ENCODE measurements around the gene RABGAP1.

The RABGAP1 gene

GRCh38 chr9:122944960-122945888, 4.4 kb downstream of the RABGAP1 start:
- no peak for DNase-seq

- no peak for DNase-seq
Observed at GRCh38 chr9:122946461-122947005, 5.7 kb downstream of the RABGAP1 start.

DNA sequence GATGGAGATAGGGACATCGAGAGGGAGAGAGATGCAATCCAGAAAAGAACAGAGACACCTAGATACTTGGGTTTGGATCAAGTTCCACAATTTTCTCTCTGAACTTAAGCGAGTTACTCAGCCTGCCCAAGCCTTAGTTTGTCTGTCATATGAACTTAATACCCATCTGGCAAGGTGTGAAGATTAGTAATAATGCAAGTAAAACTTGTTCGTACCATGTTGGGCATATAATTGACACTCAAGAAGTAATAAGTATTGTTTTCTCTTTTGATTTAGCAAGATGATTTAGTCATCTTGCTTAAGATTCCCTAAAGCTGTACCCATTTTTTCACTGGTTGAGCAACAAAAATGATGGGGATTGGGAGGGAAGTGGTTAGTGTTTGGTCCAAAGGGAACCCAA, 7.5 kb downstream of the RABGAP1 start:
- DNase-seq: no peak

GRCh38 chr9:122949696-122950095, 8.9 kb downstream of the RABGAP1 start:
- DNase-seq: no peak

DNA sequence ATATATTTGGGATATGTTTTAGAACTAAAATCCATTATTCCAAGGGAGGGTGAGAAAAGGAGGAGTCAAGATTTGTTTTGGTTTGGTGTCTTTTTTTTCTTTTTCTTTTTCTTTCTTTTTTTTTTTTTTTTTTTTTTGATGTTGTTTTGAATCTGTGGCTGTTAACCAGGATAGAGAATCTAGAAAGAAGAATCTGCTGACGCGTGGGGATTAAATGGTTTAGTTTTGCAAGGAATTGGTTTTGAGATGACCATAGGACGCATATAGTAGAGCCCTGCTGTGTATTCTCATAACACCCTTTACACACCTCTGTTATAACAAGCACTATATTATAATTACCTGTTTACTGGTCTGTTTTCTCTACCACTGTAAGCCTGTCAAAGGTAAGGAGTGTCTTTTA, 9.4 kb downstream of the RABGAP1 start:
- no peak for DNase-seq

- no peak for DNase-seq
Observed at GRCh38 chr9:122951056-122951455, 10.2 kb downstream of the RABGAP1 start.

- no peak for DNase-seq
Observed at GRCh38 chr9:122954253-122954691, 13.5 kb downstream of the RABGAP1 start.

DNA sequence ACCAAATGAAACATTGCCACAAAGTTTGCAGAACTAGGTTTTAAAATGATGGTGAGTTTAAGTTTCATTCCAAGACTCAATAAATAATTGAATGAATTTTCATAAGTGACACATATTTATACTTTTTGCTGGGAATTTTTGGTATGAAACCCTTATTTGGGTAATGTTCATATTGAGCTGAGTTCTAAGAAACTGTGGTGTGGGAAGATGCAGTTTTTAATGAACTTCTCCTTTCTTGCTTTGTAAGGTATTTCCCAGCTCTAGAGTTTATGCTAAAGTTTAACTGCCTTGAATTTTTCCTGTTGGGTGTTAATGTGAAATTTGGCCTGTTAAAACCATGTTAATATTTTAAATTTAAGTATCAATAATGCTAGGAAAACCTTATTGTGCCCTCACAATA, 15.1 kb downstream of the RABGAP1 start:
- no peak for DNase-seq

DNA sequence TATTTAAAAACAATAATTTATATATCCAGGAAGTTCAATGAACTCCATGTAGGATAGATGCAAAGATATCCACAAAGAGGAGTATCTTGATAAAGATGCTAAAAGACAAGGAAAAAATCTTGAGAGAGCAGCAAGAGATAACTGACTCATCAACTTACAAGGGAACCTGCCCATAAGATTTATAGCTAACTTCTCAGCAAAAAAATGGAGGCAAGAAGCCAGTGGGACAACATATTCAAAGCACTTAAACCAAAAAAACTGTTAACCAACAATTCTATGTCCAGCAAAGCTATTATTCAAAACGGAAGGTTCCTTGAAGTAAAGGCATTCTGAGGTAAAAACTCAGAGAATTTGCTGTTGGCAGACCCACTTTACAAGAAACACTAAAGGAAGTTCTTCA, 20.3 kb downstream of the RABGAP1 start:
- no peak for DNase-seq

GRCh38 chr9:122975196-122975595, 34.4 kb downstream of the RABGAP1 start:
- DNase-seq: no peak

DNA sequence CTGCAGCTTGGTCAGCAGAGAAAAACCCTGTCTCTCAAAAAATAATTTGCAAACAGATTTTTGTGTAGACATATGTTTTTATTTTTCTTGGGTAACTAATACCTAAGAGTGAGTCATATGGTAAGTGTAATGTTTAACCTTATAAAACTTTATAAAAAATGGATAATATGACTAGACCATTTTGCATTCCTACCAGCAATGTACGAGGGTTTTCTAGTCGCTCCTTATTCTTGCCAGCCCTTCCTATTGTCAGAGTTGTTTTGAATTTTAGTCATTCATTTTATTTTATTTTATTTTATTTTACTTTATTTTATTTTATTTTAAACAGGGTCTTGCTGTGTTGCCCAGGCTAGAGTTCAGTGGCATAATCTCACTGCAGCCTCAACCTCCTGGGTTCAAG, 37.8 kb downstream of the RABGAP1 start:
- DNase-seq: no peak

DNA sequence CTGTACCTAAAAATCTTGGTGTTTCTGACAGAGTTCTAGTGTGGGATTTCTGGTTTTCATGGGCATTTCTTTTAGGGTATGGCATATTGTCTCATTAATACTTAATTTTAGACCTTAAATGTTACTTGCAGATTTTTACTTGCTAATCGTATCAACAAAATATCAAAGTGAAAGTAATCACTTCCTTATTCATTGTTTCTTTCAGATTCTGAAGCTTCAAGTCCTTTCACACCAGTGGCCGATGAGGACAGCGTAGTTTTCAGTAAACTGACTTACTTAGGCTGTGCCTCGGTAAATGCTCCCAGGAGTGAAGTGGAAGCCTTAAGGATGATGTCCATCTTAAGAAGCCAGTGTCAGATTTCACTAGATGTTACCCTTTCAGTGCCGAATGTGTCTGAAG, 45.2 kb downstream of the RABGAP1 start:
- DNase-seq: no peak

- no peak for DNase-seq
Observed at GRCh38 chr9:122988141-122988540, 47.3 kb downstream of the RABGAP1 start.

- DNase-seq: no peak
Observed at GRCh38 chr9:122988920-122989621, 48.3 kb downstream of the RABGAP1 start.

DNA sequence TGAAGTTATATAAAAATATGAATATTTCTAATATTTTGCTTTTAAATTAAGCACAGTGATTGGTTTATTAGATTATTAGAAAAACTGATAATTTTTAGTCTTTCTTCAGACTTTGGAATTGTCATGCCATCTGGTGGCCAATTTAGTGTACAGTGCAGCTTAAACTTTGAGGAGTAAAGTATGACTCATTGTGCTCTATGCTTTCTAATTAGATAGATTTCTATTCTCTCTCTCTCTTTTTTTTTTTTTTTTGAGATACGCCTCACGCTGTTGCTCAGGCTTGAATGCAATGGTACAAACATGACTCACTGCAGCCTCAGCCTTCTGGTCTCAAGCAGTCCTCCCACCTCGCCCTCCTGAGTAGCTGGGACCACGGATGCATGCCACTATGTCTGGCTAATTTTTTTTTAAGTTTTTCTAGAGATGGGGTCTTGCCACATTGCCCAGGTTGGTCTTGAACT, 50.6 kb downstream of the RABGAP1 start:
- DNase-seq: peak; percentile 53

DNA sequence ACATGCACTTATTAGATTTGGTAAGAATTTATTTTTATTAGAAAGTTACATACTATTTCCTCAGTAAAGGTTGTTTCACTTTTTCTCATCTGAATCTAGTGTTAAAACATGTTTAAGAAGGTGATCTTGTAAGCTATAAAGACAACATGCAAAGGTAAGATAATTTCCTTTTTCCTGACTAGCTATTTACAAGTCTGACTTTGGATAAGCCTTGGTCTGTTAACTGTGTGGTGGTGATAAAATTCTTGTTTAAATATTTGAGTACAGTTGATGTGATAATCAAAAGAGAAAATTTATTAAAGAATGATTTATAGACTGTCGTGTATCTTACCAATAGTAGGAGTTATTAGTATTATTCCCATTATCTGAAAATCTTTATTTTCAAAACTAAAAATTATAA, 55.8 kb downstream of the RABGAP1 start:
- no peak for DNase-seq

GRCh38 chr9:122998448-122998847, 57.6 kb downstream of the RABGAP1 start:
- DNase-seq: no peak

DNA sequence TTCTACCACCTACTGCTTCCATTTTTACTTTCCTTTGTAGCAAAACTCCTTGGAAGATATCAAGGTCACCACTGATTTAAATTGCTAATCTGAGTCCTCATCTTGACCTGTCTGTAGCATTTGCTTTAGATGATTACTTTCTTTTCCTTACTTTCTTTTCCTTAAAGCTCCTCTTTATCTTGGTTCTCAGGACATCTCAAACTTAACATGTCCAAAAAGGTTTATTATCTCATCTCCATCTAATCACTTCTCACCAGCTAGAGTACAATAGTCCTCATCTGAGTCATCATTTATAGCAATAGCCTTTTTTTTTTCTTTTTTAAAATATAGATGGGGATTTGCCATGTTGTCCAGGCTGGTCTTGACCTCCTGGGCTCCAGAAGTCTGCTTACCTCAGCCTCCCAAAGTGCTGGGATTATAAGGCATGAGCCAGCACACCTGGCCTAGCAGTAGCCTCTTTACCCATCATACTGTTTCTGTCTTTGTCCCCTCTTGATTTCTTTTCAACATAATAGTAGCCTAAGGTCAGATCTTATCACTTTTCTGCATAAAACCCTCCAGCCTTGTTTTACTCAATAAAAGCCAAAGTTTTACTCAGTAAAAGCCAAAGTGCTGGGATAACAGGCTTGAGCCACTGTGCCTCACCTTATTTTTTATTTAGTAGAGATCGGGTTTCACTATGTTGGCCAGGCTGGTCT, 59.7 kb downstream of the RABGAP1 start:
- DNase-seq: no peak

DNA sequence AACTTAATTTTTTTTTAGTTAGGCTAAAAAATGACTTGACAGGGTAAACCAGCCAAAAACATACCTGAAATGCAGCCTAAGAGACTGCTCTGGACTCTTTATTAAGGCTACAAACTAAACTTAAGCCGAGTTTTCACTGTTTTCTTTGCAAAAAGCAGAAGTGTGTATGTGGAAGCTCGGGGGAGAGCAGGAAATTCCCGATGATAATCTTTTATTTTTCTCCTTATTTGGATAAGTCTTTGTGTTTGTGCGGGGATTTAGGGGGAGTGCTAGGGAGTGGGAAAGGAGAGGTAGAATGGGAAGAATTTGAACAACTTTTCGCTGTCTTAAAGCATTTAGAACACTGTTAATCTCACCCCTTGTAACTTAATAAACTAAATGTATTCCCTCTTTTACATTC, 61.9 kb downstream of the RABGAP1 start:
- no peak for DNase-seq

DNA sequence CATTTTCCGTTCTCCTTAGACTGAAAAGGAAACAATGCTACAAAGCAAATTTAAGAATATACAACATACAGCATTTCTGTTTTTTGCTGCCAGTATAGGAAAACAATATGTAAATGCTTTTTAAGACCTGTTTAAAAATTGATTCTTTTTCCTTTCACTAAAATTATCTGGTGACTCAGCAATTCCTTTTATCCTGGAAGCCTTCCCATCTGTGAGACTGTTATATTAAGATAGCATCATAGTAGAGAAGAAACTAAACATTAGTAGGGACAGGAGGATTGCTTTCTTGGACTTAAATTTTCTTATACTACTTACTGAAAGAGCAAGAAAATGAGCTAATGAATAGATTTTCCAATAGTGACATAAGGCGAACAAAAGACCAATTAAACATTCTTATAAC, 62.6 kb downstream of the RABGAP1 start:
- DNase-seq: no peak

DNA sequence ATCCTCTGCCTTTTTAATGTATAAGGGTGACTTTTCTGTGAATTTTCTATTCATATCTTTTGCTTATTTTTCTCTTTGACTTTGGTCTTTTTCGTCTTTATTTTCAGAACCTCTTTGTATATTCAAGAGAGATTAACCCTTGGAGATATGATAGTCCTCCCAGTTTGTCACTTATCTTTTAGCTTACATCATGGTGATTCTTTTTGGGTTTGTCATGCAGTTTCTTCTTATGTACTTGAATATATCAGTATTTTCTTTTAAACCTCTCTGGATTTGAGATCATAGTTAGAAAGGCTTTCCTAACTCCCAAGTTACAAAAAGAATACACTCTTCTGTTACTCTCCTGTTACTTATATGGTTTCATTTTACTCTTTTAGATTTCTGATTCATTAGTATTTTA, 65.1 kb downstream of the RABGAP1 start:
- no peak for DNase-seq

DNA sequence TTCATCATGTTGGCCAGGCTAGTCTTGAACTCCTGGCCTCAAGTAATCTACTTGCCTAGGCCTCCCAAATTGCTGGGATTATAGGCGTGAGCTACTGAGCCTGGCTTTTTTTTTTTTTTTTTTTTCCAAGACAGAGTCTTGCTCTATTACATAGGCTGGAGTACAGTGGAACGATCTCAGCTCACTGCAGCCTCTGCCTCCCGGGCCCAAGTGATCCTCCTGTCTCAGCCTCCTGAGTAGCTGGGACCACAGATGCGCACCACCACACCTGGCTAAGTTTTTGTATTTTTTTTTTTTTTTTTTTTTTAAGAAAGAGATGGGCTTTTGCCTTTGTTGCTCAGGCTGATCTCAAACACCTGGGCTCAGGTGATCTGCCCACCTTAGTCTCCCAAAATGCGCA, 66.4 kb downstream of the RABGAP1 start:
- DNase-seq: no peak

DNA sequence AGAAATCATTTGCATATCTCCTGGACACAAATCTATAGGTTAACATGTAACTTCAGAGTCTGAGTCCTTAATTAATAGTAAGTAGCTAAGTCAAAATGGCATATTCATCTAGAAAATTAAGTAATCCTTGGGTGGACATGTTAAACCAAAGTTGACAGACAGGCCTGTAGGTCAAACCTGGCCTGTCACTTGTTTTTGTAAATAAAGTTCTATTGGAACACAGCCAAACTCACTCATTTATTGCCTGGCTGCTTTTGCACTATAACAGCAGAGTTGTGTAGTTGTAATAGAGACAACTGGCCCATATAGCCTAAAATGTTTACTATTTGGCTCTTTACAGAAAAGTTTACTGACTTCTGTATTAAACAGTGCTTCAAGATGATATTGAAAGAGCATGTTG, 68.1 kb downstream of the RABGAP1 start:
- DNase-seq: no peak
